ENCODE data around the gene KRTAP3-3. TPM values are rescaled to one million over a fixed set of nuclear protein-coding genes. Genes with fewer than 3 reads are reported as not detected.
"Not testable (repeated sequence)": the region's sequence is repeated elsewhere in the genome, so short reads cannot be mapped to it uniquely, and the experiment has no call there.

Gene KRTAP3-3
- not detected in 2 replicates for total RNA-seq

- H3K27me3 Mint-ChIP-seq, result peaks cover 52% of the 10 kb centered on the region
- no peaks in the 10 kb centered on the region for H3K36me3 Mint-ChIP-seq (ENCODE audit: low read depth)
- no peak within 1 kb of the TSS for H3K27ac Mint-ChIP-seq
- no peak within 1 kb of the TSS for H3K4me3 Mint-ChIP-seq
- no peaks in the 10 kb centered on the region for H3K4me1 Mint-ChIP-seq
- no peak for DNase-seq
- H3K9me3 Mint-ChIP-seq, result peaks cover 3% of the 10 kb centered on the region
- intact Hi-C loops (cut with micrococcal nuclease), result no loop called here
Observed at GRCh38 chr17:40993839-40994238, at the start of gene KRTAP3-3. KRTAP3-3 (minus strand) TSS chr17:40994164; CDS start chr17:40994097, 67 bp downstream.

- Mint-ChIP-seq H3K27ac (no peak overlapping the region), H3K4me3 (no peak overlapping the region), H3K4me1 (no peaks in the 10 kb centered on the region), H3K36me3 (ENCODE audit: low read depth) (no peaks in the 10 kb centered on the region), H3K9me3 (no peaks in the 10 kb centered on the region), H3K27me3 (peaks cover 13% of the 10 kb centered on the region)
- intact Hi-C loops (cut with micrococcal nuclease), result no loop called here
- DNase-seq, result no peak
Observed at GRCh38 chr17:41042953-41043352, 49.0 kb upstream of the KRTAP3-3 start.

- intact Hi-C loops (cut with micrococcal nuclease); H3K4me3 Mint-ChIP-seq; H3K27ac Mint-ChIP-seq; DNase-seq; H3K36me3 Mint-ChIP-seq (ENCODE audit: low read depth); H3K27me3 Mint-ChIP-seq; H3K9me3 Mint-ChIP-seq; H3K4me1 Mint-ChIP-seq: not testable (repeated sequence)
Observed at GRCh38 chr17:41040783-41041571, 47.0 kb upstream of the KRTAP3-3 start, which contains the start of gene KRTAP1-1. KRTAP1-1 (minus strand) TSS chr17:41041450; CDS start chr17:41041397, 53 bp downstream.

- H3K9me3 Mint-ChIP-seq, result no peaks in the 10 kb centered on the region
- H3K4me1 Mint-ChIP-seq, result no peaks in the 10 kb centered on the region
- no peak overlapping the region for H3K4me3 Mint-ChIP-seq
- H3K36me3 Mint-ChIP-seq (ENCODE audit: low read depth), result no peaks in the 10 kb centered on the region
- intact Hi-C loops (cut with micrococcal nuclease), result no loop called here
- H3K27ac Mint-ChIP-seq, result no peak overlapping the region
- DNase-seq, result no peak
- H3K27me3 Mint-ChIP-seq, result peaks cover 10% of the 10 kb centered on the region
Observed at GRCh38 chr17:41037853-41038350, 43.9 kb upstream of the KRTAP3-3 start.

GRCh38 chr17:41034346-41034935 lies 40.5 kb upstream of the KRTAP3-3 start, which contains the start of gene KRTAP1-3:
KRTAP1-3 (minus strand) TSS chr17:41034874; CDS start chr17:41034821, 53 bp downstream.
- H3K4me3 Mint-ChIP-seq; H3K36me3 Mint-ChIP-seq (ENCODE audit: low read depth); H3K9me3 Mint-ChIP-seq; H3K27ac Mint-ChIP-seq; DNase-seq; intact Hi-C loops (cut with micrococcal nuclease); H3K4me1 Mint-ChIP-seq: not testable (repeated sequence)
- H3K27me3 Mint-ChIP-seq, result peaks cover 18% of the 10 kb centered on the region

- no peak within 1 kb of the TSS for H3K27ac Mint-ChIP-seq
- peaks cover 20% of the 10 kb centered on the region for H3K27me3 Mint-ChIP-seq
- intact Hi-C loops (cut with micrococcal nuclease), result no loop called here
- no peak within 1 kb of the TSS for H3K4me3 Mint-ChIP-seq
- DNase-seq, result no peak
- no peaks in the 10 kb centered on the region for H3K4me1 Mint-ChIP-seq
- H3K9me3 Mint-ChIP-seq, result no peaks in the 10 kb centered on the region
- H3K36me3 Mint-ChIP-seq (ENCODE audit: low read depth), result no peaks in the 10 kb centered on the region
Observed at GRCh38 chr17:41029633-41030245, 35.8 kb upstream of the KRTAP3-3 start, which contains the start of gene KRTAP1-4. KRTAP1-4 (minus strand) TSS chr17:41030195; CDS start chr17:41030078, 117 bp downstream.

GRCh38 chr17:41026715-41027471 lies 32.9 kb upstream of the KRTAP3-3 start, which contains the start of gene KRTAP1-5:
KRTAP1-5 (minus strand) TSS chr17:41027208; CDS start chr17:41027155, 53 bp downstream.
- H3K36me3 Mint-ChIP-seq (ENCODE audit: low read depth), result no peaks in the 10 kb centered on the region
- no peak within 1 kb of the TSS for H3K4me3 Mint-ChIP-seq
- no peaks in the 10 kb centered on the region for H3K9me3 Mint-ChIP-seq
- H3K4me1 Mint-ChIP-seq, result no peaks in the 10 kb centered on the region
- peaks cover 20% of the 10 kb centered on the region for H3K27me3 Mint-ChIP-seq
- intact Hi-C loops (cut with micrococcal nuclease), result no loop called here
- no peak within 1 kb of the TSS for H3K27ac Mint-ChIP-seq
- no peak for DNase-seq

- no peak overlapping the region for H3K27ac Mint-ChIP-seq
- intact Hi-C loops (cut with micrococcal nuclease), result no loop called here
- H3K36me3 Mint-ChIP-seq (ENCODE audit: low read depth), result no peaks in the 10 kb centered on the region
- no peaks in the 10 kb centered on the region for H3K4me1 Mint-ChIP-seq
- no peak for DNase-seq
- no peak overlapping the region for H3K4me3 Mint-ChIP-seq
- peaks cover 10% of the 10 kb centered on the region for H3K27me3 Mint-ChIP-seq
- H3K9me3 Mint-ChIP-seq, result no peaks in the 10 kb centered on the region
Observed at GRCh38 chr17:41024697-41025096, 30.7 kb upstream of the KRTAP3-3 start.

- Mint-ChIP-seq H3K27ac (no peak overlapping the region), H3K4me3 (no peak overlapping the region), H3K9me3 (no peaks in the 10 kb centered on the region), H3K27me3 (peaks cover 10% of the 10 kb centered on the region), H3K36me3 (ENCODE audit: low read depth) (no peaks in the 10 kb centered on the region), H3K4me1 (no peaks in the 10 kb centered on the region)
- DNase-seq, result no peak
- intact Hi-C loops (cut with micrococcal nuclease), result no loop called here
Observed at GRCh38 chr17:41020336-41020735, 26.4 kb upstream of the KRTAP3-3 start.

- H3K27ac Mint-ChIP-seq, result no peak overlapping the region
- H3K4me3 Mint-ChIP-seq, result no peak overlapping the region
- no peaks in the 10 kb centered on the region for H3K36me3 Mint-ChIP-seq (ENCODE audit: low read depth)
- peaks cover 9% of the 10 kb centered on the region for H3K27me3 Mint-ChIP-seq
- H3K4me1 Mint-ChIP-seq, result no peaks in the 10 kb centered on the region
- no peak for DNase-seq
- intact Hi-C loops (cut with micrococcal nuclease), result no loop called here
- H3K9me3 Mint-ChIP-seq, result no peaks in the 10 kb centered on the region
Observed at GRCh38 chr17:41019415-41019814, 25.5 kb upstream of the KRTAP3-3 start.

GRCh38 chr17:41018541-41018940 lies 24.6 kb upstream of the KRTAP3-3 start:
- no peaks in the 10 kb centered on the region for H3K9me3 Mint-ChIP-seq
- no peaks in the 10 kb centered on the region for H3K36me3 Mint-ChIP-seq (ENCODE audit: low read depth)
- intact Hi-C loops (cut with micrococcal nuclease), result no loop called here
- no peak overlapping the region for H3K27ac Mint-ChIP-seq
- H3K27me3 Mint-ChIP-seq, result peaks cover 8% of the 10 kb centered on the region
- no peaks in the 10 kb centered on the region for H3K4me1 Mint-ChIP-seq
- no peak overlapping the region for H3K4me3 Mint-ChIP-seq
- no peak for DNase-seq

GRCh38 chr17:41016578-41017215 lies 22.7 kb upstream of the KRTAP3-3 start:
- H3K4me3 Mint-ChIP-seq, result no peak overlapping the region
- no peaks in the 10 kb centered on the region for H3K4me1 Mint-ChIP-seq
- no peak overlapping the region for H3K27ac Mint-ChIP-seq
- intact Hi-C loops (cut with micrococcal nuclease), result no loop called here
- no peak for DNase-seq
- H3K27me3 Mint-ChIP-seq, result peaks cover 8% of the 10 kb centered on the region
- no peaks in the 10 kb centered on the region for H3K36me3 Mint-ChIP-seq (ENCODE audit: low read depth)
- no peaks in the 10 kb centered on the region for H3K9me3 Mint-ChIP-seq

- intact Hi-C loops (cut with micrococcal nuclease), result no loop called here
- DNase-seq, result no peak
- peaks cover 10% of the 10 kb centered on the region for H3K27me3 Mint-ChIP-seq
- H3K9me3 Mint-ChIP-seq, result no peaks in the 10 kb centered on the region
- H3K4me1 Mint-ChIP-seq, result no peaks in the 10 kb centered on the region
- no peak overlapping the region for H3K4me3 Mint-ChIP-seq
- no peaks in the 10 kb centered on the region for H3K36me3 Mint-ChIP-seq (ENCODE audit: low read depth)
- no peak overlapping the region for H3K27ac Mint-ChIP-seq
Observed at GRCh38 chr17:41015454-41015853, 21.5 kb upstream of the KRTAP3-3 start.
